Endothelial cell of hepatic sinusoid (primary cell): ENCODE results near the gene CARHSP1.
"Not testable (repeated sequence)": the region's sequence is repeated elsewhere in the genome, so short reads cannot be mapped to it uniquely, and the experiment has no call there.

ENCODE experiments used
- in situ Hi-C: cut with HindIII; loops from 2 replicates; pipeline ENCODE4 v1.10.0; 2017; ENCODE audit warnings: low sequenced_read_pairs

Gene CARHSP1

DNA sequence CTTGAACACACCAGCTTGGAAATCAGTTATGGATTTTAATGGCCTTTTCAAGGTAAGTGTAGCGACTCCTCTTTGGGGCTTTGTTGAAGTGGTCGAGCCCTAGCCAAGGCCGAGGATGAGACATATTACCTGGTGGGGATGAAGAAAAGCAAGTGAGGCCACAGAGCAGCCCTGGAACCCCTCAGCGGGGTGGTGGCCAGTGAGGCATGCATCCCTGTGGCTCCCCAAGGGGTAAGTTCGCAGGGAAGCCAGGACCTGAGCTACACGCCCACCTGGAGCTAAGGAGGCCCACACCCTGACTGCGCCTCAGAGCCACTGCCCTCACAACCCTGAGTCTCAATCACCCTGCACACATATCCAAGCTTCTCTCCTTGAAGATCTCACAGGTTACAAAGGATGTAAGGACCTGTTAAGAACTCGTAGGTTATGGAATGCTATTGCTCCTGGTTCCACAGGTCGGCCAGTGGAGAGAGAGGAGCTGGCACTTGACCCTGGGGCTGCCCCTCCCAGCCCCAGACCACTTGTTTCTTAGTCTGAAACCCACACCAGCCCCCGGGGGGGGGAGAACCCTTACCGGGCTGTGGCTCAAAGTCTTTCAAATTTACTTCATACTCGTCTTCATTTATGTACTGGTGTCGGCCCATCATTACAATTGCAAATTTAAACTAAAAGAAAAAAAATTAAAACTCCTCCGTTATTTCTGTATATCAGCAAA, 25.3 kb upstream of the CARHSP1 start:
- in situ Hi-C loops = loop anchor here (5.0 kb wide), 2 partner anchors 53 to 92 kb away; no protein-coding TSS in a partner anchor

DNA sequence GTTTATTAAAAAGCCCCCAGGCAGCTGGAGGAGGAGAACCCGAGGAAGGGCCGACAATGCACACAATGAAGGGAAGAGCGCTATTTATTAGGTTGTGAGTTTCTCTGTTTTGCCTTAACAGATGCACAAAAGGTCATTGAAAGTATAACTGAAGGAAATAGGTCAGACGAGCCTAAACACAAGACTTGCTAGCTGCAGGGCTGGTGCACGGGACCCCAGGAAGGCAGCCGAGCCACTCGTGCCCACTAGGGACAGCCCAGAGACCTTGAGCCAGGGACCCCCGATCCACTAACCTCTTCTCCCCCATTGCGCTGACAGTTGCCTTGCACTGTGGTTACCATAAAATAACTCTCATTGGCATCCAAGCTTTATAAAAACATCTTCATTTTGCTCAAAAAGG, 24.6 kb upstream of the CARHSP1 start:
- in situ Hi-C loops = loop anchor here (5.0 kb wide), 2 partner anchors 54 to 91 kb away; no protein-coding TSS in a partner anchor

DNA sequence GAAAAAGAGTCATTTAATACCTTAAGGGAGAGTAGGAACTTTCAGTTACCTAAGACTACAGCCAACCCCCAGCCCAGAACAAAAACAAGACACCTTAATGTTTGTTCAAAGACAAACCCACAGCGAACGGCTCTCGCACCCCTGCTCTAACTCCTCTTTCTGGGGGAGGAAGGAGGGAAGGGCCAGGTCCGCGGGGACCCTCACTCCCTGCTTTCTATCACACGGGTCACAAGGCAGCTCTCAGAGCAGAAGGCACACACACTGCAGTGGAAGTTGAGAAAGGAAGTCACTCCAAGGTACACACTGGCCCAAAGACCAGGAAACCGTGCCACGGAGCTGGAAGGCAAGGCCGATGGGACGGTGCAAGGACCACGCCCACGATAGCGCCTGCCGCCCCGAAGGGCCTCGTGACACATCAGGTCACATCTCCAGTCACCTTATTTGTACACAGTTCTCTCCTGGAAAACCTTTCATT, 23.3 kb upstream of the CARHSP1 start:
- in situ Hi-C loops = loop anchor here (5.0 kb wide), 2 partner anchors 55 to 90 kb away; no protein-coding TSS in a partner anchor

DNA sequence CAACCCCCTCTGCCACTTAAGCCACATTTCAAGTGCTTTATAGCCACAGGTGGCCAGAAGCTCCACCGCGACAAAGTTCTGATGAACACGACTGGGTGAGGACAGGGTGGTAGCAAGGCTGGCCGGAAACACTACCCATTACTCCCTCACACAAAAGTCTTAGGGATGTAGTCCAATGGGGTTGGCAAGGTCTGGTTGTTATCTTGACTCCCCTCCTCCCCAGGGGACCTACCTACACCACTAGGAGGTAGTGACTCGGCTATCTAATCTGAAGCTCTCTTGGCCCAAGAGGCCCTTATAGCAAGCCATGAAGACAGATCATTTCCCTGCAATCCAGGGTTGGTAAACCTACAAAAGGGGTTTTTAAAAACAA, 21.7 kb upstream of the CARHSP1 start:
- in situ Hi-C loops = loop anchor here (5.0 kb wide), 2 partner anchors 57 to 88 kb away; no protein-coding TSS in a partner anchor

DNA sequence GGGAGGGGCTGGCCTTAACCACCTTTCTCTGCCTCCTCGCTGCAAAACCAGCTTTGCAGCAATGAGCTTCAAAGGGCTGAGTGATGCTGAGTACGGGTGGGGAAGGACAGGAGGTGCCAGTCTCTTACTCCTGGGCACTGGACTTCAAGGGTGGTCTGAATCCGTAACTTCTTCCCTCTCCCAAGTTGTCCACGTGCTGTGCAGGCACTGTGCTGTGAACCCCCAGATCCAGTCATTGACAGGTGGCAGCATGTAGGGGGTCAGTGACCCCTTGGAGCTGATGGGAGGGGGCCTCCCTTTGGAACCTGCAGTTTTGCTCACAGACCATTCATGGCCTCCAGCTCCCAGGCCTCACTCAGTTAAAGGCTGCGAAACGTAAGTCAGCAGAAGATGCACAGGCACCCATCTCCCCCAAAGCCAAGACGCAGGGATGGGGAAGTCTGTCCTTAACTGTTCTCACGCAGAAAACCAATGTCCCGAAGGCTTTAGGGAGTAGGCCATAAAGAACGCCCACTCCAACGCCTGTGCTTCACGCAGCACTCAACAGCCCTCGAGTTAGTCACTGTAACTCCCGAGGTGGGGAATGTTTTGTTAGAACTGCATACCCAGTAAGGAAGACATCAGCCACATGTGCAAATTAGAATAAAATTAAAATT, 21.2 kb upstream of the CARHSP1 start:
- in situ Hi-C loops = loop anchor here (5.0 kb wide), 2 partner anchors 57 to 88 kb away; no protein-coding TSS in a partner anchor

DNA sequence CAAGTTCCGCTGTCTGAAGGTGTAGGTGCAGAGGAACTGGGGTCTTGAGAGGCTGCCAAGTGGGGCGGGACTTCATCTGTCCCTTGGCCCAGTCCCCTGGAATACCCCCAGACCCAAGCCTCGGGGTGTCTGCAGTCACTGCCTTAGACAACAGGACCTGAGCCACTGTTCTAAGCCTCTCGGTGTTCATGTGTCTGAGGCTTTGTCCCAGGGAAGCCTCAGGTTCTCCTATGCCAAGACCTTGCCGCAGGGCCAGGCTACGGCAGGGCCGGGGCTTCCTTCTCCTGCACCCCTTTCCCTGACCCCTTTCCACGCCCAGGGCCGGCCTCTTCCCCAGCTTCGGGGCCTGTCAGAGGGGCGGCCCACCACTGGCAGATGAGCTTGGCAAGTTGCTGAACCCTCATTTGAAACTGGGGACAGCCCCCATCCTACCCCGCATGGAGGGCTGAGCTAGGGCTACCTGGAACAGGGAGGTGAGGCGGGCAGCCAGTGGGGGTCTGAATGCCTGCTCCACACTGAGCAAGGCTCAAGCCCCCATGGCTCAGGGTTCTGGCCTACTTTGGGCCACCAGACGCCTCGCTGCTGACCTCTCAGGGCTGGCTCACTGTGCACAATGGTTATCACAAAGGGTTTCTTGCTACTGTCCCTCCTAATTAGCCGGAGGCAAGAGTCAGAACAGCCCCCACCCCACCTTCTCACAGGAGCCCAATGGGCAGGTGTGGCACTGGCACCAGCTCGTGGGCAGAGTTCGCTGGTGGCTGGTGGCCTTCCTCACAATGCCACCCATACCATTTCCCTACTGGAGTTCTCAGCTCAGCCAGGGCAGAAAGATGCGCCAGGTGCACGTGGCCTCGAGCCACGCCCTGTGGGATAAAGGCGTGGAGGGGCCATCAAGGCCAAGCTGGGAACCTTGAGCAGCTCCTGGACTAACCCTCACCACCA, 20.4 kb upstream of the CARHSP1 start:
- in situ Hi-C loops = no loop called here

DNA sequence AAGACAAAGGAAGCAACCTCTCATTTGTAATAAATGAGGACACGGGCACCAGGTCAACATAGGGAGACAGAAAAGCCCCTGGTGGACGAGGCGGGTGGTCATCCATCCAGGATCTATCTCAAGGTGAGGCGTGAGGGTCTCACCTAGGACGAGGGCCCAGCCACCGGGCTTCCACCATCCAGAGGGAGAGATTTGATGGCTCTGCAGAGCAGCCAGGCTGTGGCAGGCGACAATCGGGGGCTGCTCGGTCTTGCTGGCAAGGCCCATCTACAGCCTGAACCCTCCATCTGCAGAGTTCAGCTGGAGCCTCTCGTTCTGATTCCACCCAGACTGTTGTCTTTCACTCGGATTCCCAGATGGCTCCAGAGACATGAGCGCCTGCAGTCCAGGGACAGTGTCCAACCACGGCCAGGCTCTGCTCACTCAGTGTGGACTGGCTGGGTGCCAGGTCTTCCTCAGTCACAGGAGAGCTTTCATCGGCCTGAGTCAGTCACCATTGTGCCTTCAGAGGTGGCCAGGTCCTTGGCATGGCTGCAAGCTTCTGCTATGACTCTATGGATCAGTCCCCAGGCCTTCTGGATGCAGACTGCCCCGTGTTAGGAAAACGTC, 19.2 kb upstream of the CARHSP1 start:
- in situ Hi-C loops = no loop called here

DNA sequence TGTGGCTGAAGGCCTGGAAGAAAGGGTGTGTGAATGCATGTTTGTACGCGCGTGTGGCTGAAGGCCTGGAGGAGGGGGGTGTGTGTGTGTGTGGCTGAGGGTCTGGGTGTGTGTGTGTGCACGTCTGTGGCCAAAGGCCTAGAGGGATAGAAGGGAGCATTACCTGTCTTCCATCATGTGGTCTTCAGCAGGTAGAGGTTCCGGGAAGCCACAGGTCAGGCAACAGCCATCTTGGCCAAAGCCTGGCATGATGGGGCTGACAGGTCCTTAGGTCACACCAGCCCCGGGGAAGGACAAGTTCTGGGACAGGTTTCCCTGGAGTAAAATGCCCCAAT, 18.6 kb upstream of the CARHSP1 start:
- in situ Hi-C loops = no loop called here

DNA sequence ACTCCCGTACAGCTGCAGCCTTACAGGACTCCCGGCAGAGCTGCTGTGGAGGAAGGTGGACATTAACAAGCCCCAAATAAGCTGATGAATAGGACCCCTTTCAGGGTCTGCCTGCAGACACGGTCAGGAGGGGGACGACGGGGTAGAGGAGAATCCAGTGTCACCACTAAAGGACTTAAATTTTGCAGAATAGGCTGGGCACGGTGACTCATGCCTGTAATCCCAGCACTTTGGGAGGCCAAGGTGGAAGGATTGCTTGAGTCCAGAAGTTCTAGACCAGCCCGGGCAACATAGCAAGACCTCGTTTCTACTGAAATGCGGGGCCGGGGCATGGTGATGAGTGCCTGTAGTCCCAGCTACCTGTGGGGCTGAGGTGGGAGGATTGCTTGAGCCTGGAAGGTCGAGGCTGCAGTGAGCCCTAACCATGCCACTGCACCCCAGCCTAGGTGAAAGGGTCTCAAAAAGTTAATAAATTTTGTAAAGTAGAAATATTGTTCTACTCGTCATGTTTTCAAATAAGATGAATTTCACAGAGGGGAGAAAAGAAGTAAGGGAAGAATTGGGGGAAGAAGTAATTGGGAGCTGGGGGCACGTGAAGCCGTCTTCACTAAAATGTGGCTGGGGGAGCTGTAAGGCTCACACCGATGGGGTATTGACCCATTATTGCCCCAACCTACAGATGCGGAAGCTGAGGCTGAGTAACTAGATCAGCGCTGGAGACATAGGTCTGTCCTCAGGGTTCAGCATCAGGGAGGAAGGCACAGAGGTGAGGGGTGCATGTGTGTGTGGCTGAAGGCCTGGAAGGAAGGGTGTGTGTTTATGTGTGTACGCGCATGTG, 18.0 kb upstream of the CARHSP1 start:
- in situ Hi-C loops = no loop called here

DNA sequence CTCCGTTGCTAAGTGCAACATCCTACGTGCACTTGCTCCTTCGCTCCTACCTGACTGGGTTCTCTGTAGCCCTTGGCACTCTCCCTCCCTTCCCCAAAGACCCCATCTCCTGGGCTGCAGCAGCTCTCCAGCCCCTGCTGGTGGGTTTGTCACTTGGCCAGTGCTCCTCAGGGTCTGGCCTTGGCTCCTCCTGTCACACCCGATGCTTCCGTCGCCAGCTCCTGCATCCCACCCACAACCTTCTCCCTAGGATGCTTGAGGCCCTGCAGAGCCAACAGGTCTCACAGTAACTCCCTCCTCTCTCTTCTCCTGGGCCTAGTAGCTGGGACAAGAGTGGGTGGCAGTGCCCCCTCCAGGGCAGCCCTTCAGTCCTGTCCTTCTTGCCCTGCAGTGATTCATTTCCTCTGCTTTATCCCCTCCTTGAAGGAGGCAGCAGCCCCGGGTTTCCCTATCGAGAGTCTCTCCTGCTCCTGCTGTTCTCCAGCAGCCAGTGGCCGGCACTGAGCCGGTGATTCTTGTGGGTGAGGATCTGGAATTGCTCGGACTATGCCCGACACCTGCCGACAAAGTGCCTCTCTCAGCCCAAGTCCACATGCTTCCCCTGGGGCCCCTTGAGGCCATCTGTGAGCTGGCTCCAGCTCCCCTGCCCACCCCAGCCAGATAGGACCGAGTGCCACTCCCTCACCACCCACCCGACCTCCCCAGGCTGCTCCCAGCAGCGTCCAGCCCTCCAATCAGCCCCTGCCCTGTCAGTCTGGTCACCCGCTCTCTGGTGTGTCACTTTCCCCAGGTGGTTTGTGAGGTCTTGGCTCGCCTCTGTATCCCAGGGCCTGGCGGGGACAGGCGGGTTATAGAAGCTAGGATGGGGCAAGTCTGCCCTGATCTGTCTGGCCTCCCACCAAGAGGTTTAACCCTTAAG, 17.1 kb upstream of the CARHSP1 start:
- in situ Hi-C loops = no loop called here

DNA sequence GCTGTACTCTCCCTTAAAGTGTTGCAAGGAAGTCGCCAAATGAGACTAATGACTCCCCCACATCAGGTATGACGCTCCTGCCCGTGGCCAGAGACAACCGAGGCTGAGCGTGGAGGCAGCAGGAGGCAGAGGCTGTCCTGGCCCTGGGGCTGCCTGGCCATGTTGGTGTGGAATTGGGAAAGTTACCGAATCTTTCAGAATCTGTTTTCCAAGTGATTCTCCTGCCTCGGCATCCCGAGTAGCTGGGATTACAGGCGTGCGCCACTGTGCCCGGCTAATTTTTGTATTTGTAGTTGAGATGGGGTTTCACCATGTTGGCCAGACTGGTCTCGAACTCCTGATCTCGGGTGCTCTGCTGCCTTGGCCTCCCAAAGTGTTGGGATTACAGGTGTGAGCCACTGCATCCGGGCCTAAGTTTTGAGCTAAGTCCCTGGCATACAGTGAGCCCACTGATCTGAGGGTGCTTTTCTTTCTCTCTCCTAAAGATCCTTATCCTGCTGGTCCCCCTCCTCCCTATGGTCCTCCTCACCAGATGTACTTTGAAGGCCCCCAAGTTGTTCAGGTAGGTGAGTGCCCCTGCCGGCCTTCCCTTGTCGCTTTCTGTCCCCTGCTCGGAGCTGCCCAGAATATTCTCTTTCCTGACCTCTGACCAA, 14.0 kb upstream of the CARHSP1 start:
- in situ Hi-C loops = no loop called here

DNA sequence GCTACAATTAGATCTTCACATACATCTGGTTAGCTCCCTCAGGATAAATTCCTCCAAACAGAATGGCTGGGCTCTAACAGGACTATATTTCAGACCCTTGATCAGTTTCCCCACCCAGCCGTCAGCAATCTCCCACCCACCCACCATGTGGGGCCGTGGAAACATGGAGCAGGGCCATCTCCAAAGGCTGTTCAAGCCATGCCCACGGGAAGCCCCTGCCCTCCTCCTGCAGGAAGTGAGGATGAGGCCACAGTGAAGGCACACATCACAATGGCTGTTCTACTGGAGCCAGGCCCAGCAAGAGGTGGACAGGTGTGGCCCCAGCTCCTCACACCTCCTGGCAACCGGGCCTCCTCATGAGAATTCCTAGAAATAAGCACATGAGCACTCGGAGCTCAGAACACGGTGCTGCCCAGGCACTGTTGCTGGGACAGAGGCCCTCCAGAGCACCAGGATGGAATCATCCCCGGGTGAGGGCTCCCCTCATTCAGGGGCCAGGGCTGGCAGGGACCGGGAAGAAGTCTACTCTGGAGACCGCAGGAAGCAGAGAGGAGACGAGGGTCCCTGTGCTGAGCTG, 13.3 kb upstream of the CARHSP1 start, which contains the start of gene LITAFD:
TSS of gene LITAFD (plus strand) at position 311 of the 577 bp plus-strand sequence. CDS start 2,005 bp downstream, outside the sequence.
- in situ Hi-C loops = no loop called here

DNA sequence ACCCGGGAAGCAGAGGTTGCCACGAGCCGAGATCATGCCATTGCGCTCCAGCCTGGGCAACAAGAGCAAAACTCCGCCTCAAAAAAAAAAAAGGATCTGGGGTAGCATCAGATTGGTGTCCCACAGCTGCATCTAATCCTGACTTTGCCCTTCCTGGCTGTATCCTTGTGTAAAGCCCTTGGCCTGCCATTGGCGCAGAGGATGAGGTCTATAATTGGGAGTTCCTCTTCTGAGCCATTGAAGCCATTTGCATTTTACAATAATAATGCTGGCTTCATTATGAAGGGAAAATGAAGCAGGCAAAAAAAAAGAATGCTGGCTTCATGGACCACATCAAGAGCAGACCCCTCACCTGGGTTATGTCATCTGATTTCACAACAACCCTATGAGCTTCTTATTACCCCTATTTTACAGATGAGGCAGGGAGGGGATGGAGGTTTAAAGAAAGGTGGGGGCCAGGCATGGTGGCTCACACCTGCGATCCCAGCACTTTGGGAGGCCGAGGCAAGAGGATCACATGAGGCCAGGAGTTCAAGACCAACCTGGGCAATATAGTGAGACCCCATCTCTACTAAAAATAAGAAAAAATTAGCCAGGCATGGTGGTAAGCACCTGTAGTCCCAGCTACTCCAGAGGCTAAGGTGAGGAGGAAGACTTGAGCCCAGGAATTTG, 12.2 kb upstream of the CARHSP1 start:
- in situ Hi-C loops = no loop called here

DNA sequence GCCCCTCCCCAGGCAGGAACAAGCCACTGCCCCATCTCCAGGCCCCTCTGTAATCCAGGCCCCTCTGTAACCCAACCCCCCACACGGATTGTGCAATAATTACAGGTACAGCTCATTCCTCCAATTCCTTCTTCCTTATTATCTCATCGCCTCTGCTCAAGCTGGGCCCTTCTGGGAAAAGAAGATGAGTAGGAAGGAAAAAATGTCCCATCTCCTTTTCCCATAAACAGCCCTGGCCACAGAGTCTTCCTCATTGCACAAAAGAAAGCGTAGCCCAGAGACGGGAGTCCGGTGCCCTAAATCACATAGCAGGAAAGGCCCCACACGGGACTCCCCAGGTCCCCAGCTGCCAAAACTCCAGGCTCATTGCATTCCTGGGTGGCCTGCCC, 9.7 kb upstream of the CARHSP1 start:
- in situ Hi-C loops = no loop called here

DNA sequence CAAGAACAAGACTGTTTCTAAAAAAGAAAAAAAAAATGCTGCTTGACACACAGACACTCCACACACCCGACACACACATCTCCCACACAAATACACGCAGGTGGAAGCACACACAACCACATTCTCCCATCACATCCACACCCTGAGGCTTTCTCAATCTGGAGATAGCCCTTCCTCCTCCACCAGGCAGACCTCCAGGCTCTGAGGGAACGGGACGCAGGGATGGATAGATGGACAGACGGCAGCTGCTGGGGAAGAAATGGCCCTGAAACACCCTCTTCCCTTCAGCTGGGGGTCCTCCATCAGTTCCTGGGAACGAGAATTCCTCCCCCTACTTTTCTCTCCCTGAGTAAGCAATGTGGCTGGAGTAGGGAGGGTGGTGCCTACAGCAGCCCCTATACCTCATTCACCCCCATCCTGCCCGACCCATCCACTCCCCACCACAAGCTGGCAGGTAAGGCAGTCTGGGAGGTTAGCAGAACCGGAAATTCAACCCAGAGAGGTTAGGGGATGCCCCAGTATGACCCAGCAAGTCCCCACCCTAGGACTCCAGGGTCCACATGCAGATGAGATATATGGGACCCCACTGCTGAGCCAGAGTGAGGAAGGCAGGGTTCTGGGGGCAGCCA, 9.2 kb upstream of the CARHSP1 start:
- in situ Hi-C loops = no loop called here

DNA sequence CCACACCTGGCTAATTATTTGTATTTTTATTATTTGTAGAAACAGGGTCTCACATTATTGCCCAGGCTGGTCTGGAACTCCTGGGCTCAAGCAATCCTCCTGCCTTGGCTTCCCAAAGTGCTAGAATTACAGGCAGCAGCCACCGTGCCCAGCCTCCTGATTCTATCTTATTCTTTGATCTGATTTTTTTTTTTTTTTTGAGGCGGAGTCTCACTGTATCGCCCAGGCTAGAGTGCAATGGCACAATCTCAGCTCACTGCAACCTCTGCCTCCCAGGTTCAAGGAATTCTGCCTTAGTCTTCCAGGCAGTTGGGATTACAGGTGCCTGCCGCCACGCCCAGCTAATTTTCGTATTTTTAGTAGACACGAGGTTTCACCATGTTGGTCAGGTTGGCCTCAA, 6.5 kb upstream of the CARHSP1 start:
- in situ Hi-C loops = not testable (repeated sequence)

DNA sequence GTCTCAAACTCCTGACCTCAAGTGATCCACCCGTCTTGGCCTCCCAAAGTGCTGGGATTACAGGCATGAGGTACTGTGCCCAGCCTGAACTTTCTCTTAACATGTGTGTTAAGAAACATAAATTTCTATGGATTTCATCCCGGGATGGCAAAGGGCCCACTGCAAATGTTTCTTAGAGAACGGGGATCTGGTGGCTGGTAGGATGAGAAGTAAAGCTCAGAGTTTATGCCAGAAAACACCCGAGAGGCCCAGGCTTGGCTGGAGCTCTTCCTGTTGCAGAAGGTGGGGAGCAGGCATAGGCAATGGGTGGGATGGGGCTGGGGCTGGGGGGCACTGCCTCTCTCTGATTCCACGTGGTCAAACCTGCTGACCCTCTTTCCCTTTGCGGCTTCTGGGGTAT, 5.6 kb upstream of the CARHSP1 start:
- in situ Hi-C loops = no loop called here
